HCT116 (cell line): ENCODE measurements around the gene ZNF292. TPM values are rescaled to one million over a fixed set of nuclear protein-coding genes. Genes with fewer than 3 reads are reported as not detected.

ENCODE experiments used
- ATAC-seq: fragments of 200-7000 bp; cut with Tn5 transposase; 2 replicates; pipeline ENCODE4 v1.9.1; 2020; ENCODE audit warnings: mild to moderate bottlenecking, moderate library complexity
- BruUV-seq: library from RNA; stranded (reverse); fragments of 400-500 nt; replicated peaks from 2 replicates; lab custom pipeline; 2021; lab: Mats Ljungman, UMichigan
- CTCF ChIA-PET: fragments of 300-600 bp; sonication (Branson Sonifier 250); formaldehyde crosslinking; loops from one replicate; lab custom pipeline; 2021; ENCODE audit warnings: antibody characterized with exemption; lab: Charles Lee
- POLR2A ChIA-PET: fragments of 300-600, 350-600 bp; sonication (Branson Sonifier 250); formaldehyde crosslinking; loops from one replicate; lab custom pipeline; 2021; ENCODE audit warnings: antibody characterized with exemption; lab: Charles Lee
- RAD21 ChIA-PET, 2 experiments: fragments of 300-600 bp; sonication (Branson Sonifier 250); formaldehyde crosslinking; loops; one replicate each; lab custom pipeline; 2023; ENCODE audit warnings: low total read pairs in 2 of 2; ENCODE audit not compliant: uncharacterized antibody in 2 of 2, unreplicated experiment in 2 of 2, low non-redundant PET in 1 of 2; lab: Charles Lee
- DNase-seq: peaks from one replicate; pipeline ENCODE4 v3.0.0-alpha.2; 2010; ENCODE audit warnings: low read depth, low spot score
- H2AFZ ChIP-seq: fragments of 200-600 bp; shearing (Covaris generic), sonication (generic); 2 replicates; pipeline ENCODE4 v1.6.1; 2017; ENCODE audit warnings: low read depth, mixed run types, mixed read lengths, antibody characterized with exemption, low read length; ENCODE audit not compliant: poor library complexity, severe bottlenecking
- H3K27ac ChIP-seq: 2 replicates; pipeline ENCODE4 v1.5.1; 2012; ENCODE audit warnings: low read depth, low read length
- H3K27me3 ChIP-seq: fragments of 200-600 bp; sonication (generic); 2 replicates; pipeline ENCODE4 v1.6.1; 2016; ENCODE audit warnings: mixed run types, low read length, mixed read lengths; ENCODE audit not compliant: insufficient read depth
- H3K36me3 ChIP-seq, 2 experiments: fragments of 200-500 bp in 1 of 2; fragments of 200-600 bp in 1 of 2; sonication (Bioruptor generic) in 1 of 2; sonication (generic) in 1 of 2; 2 replicates each; pipeline versions ENCODE4 v1.5.1 to v1.6.1; 2014 to 2016; ENCODE audit warnings: low read length in 2 of 2, inconsistent platforms in 1 of 2, mixed read lengths in 1 of 2, mixed run types in 1 of 2; ENCODE audit not compliant: insufficient read depth in 2 of 2, control insufficient read depth in 1 of 2
- H3K4me1 ChIP-seq, 2 experiments: fragments of 200-600 bp in 1 of 2; sonication (generic) in 1 of 2; 2 replicates each; pipeline versions ENCODE4 v1.5.1 to v1.6.1; 2012 to 2017; ENCODE audit warnings: low read length in 2 of 2, inconsistent platforms in 1 of 2, mild to moderate bottlenecking in 1 of 2, mixed read lengths in 1 of 2, mixed run types in 1 of 2, moderate library complexity in 1 of 2; ENCODE audit not compliant: insufficient read depth in 2 of 2, control insufficient read depth in 1 of 2
- H3K4me2 ChIP-seq: fragments of 200-600 bp; sonication (generic); 2 replicates; pipeline ENCODE4 v1.6.1; 2017; ENCODE audit warnings: mixed run types, low read length, mixed read lengths
- H3K4me3 ChIP-seq, 2 experiments: fragments of 200-600 bp in 1 of 2; sonication (generic) in 1 of 2; replicated peaks in 1 of 2; 2 replicates each; pipeline ENCODE4 v1.5.1; 2011 to 2016; ENCODE audit warnings: low read length in 2 of 2, control low read depth in 1 of 2, low read depth in 1 of 2, mild to moderate bottlenecking in 1 of 2, mixed read lengths in 1 of 2, mixed run types in 1 of 2
- H3K79me2 ChIP-seq: fragments of 200-600 bp; sonication (generic); 2 replicates; pipeline ENCODE4 v1.6.1; 2017; ENCODE audit warnings: mild to moderate bottlenecking, mixed run types, low read length, moderate library complexity, mixed read lengths; ENCODE audit not compliant: insufficient read depth
- H3K9ac ChIP-seq: fragments of 200-600 bp; sonication (generic); 2 replicates; pipeline ENCODE4 v1.6.1; 2016; ENCODE audit warnings: low read length, mixed read lengths
- H3K9me2 ChIP-seq: fragments of 200-600 bp; sonication (generic), shearing (Covaris generic); 2 replicates; pipeline ENCODE4 v1.6.1; 2017; ENCODE audit warnings: mixed run types, mild to moderate bottlenecking, moderate library complexity; ENCODE audit not compliant: insufficient read depth
- H3K9me3 ChIP-seq, 2 experiments: fragments of 200-500 bp in 1 of 2; fragments of 200-600 bp in 1 of 2; sonication (Bioruptor generic) in 1 of 2; sonication (generic) in 1 of 2; 2 replicates each; pipeline ENCODE4 v1.6.1; 2014 to 2017; ENCODE audit warnings: low read length in 2 of 2, mixed read lengths in 2 of 2, inconsistent platforms in 1 of 2, low read depth in 1 of 2, mild to moderate bottlenecking in 1 of 2, mixed run types in 1 of 2, moderate library complexity in 1 of 2; ENCODE audit not compliant: control insufficient read depth in 1 of 2, insufficient read depth in 1 of 2
- H4K20me1 ChIP-seq: fragments of 200-600 bp; sonication (generic), shearing (Covaris generic); 2 replicates; pipeline ENCODE4 v1.6.1; 2017; ENCODE audit warnings: mixed run types, mild to moderate bottlenecking, moderate library complexity; ENCODE audit not compliant: insufficient read depth
- CBX3 ChIP-seq: IDR thresholded peaks from 2 replicates; pipeline ENCODE4 v1.6.1; 2012; ENCODE audit warnings: low read depth
- ELF1 ChIP-seq: IDR thresholded peaks from 2 replicates; pipeline ENCODE4 v1.6.1; 2012; ENCODE audit warnings: low read depth, borderline replicate concordance
- EZH2 ChIP-seq: fragments of 200-600 bp; sonication (generic); IDR thresholded peaks from 2 replicates; pipeline ENCODE4 v1.6.1; 2017; ENCODE audit warnings: antibody characterized with exemption, mixed run types
- FOSL1 ChIP-seq: IDR thresholded peaks from 2 replicates; pipeline ENCODE4 v1.6.1; 2012; ENCODE audit warnings: low read depth
- JUND ChIP-seq: IDR thresholded peaks from 2 replicates; pipeline ENCODE4 v1.6.1; 2012
- POLR2A ChIP-seq: IDR thresholded peaks from 2 replicates; pipeline ENCODE4 v1.7.0; 2011; ENCODE audit warnings: borderline replicate concordance; ENCODE audit not compliant: insufficient read depth, insufficient read length; ENCODE audit errors: extremely low read depth
- POLR2AphosphoS5 ChIP-seq: IDR thresholded peaks from 2 replicates; pipeline ENCODE4 v1.6.1; 2011; ENCODE audit warnings: mild to moderate bottlenecking, low read depth, low read length, moderate library complexity
- SP1 ChIP-seq: IDR thresholded peaks from 2 replicates; pipeline ENCODE4 v1.6.1; 2012; ENCODE audit warnings: low read depth
- TCF7L2 ChIP-seq: IDR thresholded peaks from 2 replicates; pipeline ENCODE4 v1.7.0; 2011; ENCODE audit warnings: borderline replicate concordance, inconsistent platforms; ENCODE audit not compliant: insufficient read depth, insufficient read length; ENCODE audit errors: extremely low read depth
- ZFX ChIP-seq: fragments of 450-650 bp; IDR thresholded peaks from 2 replicates; pipeline ENCODE4 v1.6.1; 2017
- intact Hi-C: fragments of 100-400 bp; cut with micrococcal nuclease; formaldehyde crosslinking; loops from 2 replicates; pipeline ENCODE4 v1.10.0; 2022
- total RNA-seq: library from RNA; stranded (reverse); gene quantifications from one replicate; pipeline ENCODE4 v1.2.1, GENCODE V29; 2021; ENCODE audit not compliant: unreplicated experiment
- TF ChIP-seq, protein P1 (sequence below): IDR thresholded peaks from 2 replicates; pipeline ENCODE4 v1.6.1; 2012
- TF ChIP-seq, protein P2 (sequence below): IDR thresholded peaks from 2 replicates; pipeline ENCODE4 v1.6.1; 2011; ENCODE audit warnings: mild to moderate bottlenecking, low read length, moderate library complexity; ENCODE audit not compliant: insufficient replicate concordance; ENCODE audit errors: extremely low read depth
- TF ChIP-seq, protein P3 (sequence below), 3 experiments: fragments of 200-600 bp in 1 of 3; sonication (generic) in 1 of 3; IDR thresholded peaks in 2 of 3; conservative IDR thresholded peaks in 1 of 3; 2 replicates each; pipeline ENCODE4 v1.5.1; 2012 to 2017; ENCODE audit warnings: low read depth in 2 of 3, low read length in 2 of 3, antibody characterized with exemption in 1 of 3, borderline replicate concordance in 1 of 3, control low read depth in 1 of 3, mild to moderate bottlenecking in 1 of 3, mixed read lengths in 1 of 3, mixed run types in 1 of 3, moderate library complexity in 1 of 3; ENCODE audit not compliant: insufficient read depth in 1 of 3

Gene ZNF292
- total RNA-seq, 1 experiment from 2014 or later: 35.3 TPM

GRCh38 chr6:87151781-87152525, 3.4 kb upstream of the ZNF292 start:
- no peak overlapping the region for H3K4me2 ChIP-seq
- ATAC-seq: no peak
- peaks cover 3% of the 10 kb centered on the region; the same call in 1 of the 2 replicates for H3K27me3 ChIP-seq
- no peaks in the 10 kb centered on the region for H4K20me1 ChIP-seq
- no peak overlapping the region for H3K9ac ChIP-seq
- H3K79me2 ChIP-seq: peaks cover 16% of the 10 kb centered on the region
- TF ChIP-seq ELF1: no peak
- no peak for TF ChIP-seq FOSL1
- TF ChIP-seq, protein P1, sequence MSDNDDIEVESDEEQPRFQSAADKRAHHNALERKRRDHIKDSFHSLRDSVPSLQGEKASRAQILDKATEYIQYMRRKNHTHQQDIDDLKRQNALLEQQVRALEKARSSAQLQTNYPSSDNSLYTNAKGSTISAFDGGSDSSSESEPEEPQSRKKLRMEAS: no peak
- TF ChIP-seq CBX3: no peak
- TF ChIP-seq, protein P2, sequence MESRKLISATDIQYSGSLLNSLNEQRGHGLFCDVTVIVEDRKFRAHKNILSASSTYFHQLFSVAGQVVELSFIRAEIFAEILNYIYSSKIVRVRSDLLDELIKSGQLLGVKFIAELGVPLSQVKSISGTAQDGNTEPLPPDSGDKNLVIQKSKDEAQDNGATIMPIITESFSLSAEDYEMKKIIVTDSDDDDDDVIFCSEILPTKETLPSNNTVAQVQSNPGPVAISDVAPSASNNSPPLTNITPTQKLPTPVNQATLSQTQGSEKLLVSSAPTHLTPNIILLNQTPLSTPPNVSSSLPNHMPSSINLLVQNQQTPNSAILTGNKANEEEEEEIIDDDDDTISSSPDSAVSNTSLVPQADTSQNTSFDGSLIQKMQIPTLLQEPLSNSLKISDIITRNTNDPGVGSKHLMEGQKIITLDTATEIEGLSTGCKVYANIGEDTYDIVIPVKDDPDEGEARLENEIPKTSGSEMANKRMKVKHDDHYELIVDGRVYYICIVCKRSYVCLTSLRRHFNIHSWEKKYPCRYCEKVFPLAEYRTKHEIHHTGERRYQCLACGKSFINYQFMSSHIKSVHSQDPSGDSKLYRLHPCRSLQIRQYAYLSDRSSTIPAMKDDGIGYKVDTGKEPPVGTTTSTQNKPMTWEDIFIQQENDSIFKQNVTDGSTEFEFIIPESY: no peak
- no peak for TF ChIP-seq TCF7L2
- TF ChIP-seq, all 23 proteins: peak for 0
- Histone ChIP-seq H3K27ac (no peak overlapping the region), H3K9me3 (no peaks in the 10 kb centered on the region), H2AFZ (no peak overlapping the region), H3K4me3 (no peak overlapping the region), H3K36me3 (no peaks in the 10 kb centered on the region), H3K4me1 (peaks cover 13 to 23% of the 10 kb centered on the region in 2 experiments), H3K9me2 (no peaks in the 10 kb centered on the region)
- ChIA-PET RAD21 (no interaction called here), POLR2A (no interaction called here), CTCF (no interaction called here)
- no peak for DNase-seq
- intact Hi-C loops: no loop called here
- BruUV-seq: no TSS peak

- ChIA-PET POLR2A (no interaction called here), RAD21 (no interaction called here)
- TF ChIP-seq, protein P1: no peak
- TF ChIP-seq POLR2A (no peak), EZH2 (no peak), ZFX (no peak), SP1 (no peak), POLR2AphosphoS5 (no peak), JUND (no peak)
- TF ChIP-seq, protein P2: no peak
- TF ChIP-seq, protein P3, sequence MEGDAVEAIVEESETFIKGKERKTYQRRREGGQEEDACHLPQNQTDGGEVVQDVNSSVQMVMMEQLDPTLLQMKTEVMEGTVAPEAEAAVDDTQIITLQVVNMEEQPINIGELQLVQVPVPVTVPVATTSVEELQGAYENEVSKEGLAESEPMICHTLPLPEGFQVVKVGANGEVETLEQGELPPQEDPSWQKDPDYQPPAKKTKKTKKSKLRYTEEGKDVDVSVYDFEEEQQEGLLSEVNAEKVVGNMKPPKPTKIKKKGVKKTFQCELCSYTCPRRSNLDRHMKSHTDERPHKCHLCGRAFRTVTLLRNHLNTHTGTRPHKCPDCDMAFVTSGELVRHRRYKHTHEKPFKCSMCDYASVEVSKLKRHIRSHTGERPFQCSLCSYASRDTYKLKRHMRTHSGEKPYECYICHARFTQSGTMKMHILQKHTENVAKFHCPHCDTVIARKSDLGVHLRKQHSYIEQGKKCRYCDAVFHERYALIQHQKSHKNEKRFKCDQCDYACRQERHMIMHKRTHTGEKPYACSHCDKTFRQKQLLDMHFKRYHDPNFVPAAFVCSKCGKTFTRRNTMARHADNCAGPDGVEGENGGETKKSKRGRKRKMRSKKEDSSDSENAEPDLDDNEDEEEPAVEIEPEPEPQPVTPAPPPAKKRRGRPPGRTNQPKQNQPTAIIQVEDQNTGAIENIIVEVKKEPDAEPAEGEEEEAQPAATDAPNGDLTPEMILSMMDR (IDR thresholded peaks at IDR 0.05 in 2 of 3, conservative IDR thresholded peaks at IDR 0.05 in 1 of 3; ENCODE audit: borderline replicate concordance in 1 of 3, insufficient read depth in 1 of 3, low read depth in 2 of 3, low read length in 2 of 3): no peak
Observed at GRCh38 chr6:87152526-87152955, 2.8 kb upstream of the ZNF292 start.

More at GRCh38 chr6:87152526-87152955, 2.8 kb upstream of the ZNF292 start:
- Histone ChIP-seq H3K27ac (no peak overlapping the region), H3K4me2 (no peak overlapping the region), H3K9me2 (no peaks in the 10 kb centered on the region), H3K9ac (no peak overlapping the region), H2AFZ (no peak overlapping the region), H4K20me1 (no peaks in the 10 kb centered on the region), H3K4me3 (no peak overlapping the region), H3K27me3 (no peaks in the 10 kb centered on the region), H3K79me2 (peaks cover 22% of the 10 kb centered on the region), H3K36me3 (no peaks in the 10 kb centered on the region), H3K4me1 (peaks cover 13 to 27% of the 10 kb centered on the region in 2 experiments), H3K9me3 (no peaks in the 10 kb centered on the region)
- no TSS peak for BruUV-seq
- intact Hi-C loops: no loop called here
- CTCF ChIA-PET: no interaction called here
- DNase-seq (no peak), ATAC-seq (no peak)
